ENCODE data around the gene RBMS1. TPM values are rescaled to one million over a fixed set of nuclear protein-coding genes. Genes with fewer than 3 reads are reported as not detected.

RBMS1 gene
- total RNA-seq, 1 donor from 2014 or later: 93.3 TPM

- no peaks in the 10 kb centered on the region for H3K36me3 ChIP-seq
- peaks cover 79% of the 10 kb centered on the region for H3K4me1 ChIP-seq
- no peak overlapping the region for H3K27ac ChIP-seq
- intact Hi-C loops (cut with DNase I): no loop called here
- H3K9me3 ChIP-seq: no peaks in the 10 kb centered on the region
- DNase-seq (ENCODE audit: extremely low spot score in 2 of 2): no peak
- H3K4me3 ChIP-seq: no peak overlapping the region
- no peaks in the 10 kb centered on the region for H3K27me3 ChIP-seq
- TF ChIP-seq POLR2AphosphoS5 (IDR thresholded peaks at IDR 0.05; ENCODE audit: insufficient read depth in 1 of 2, low read depth in 1 of 2) (no peak), CTCF (IDR thresholded peaks at IDR 0.05) (no peak), POLR2A (IDR thresholded peaks at IDR 0.05) (no peak)
Observed at GRCh38 chr2:160332318-160332717, 161.3 kb downstream of the RBMS1 start.

- intact Hi-C loops (cut with DNase I): no loop called here
- Histone ChIP-seq H3K36me3 (no peaks in the 10 kb centered on the region), H3K27ac (no peak overlapping the region), H3K4me1 (peaks cover 87% of the 10 kb centered on the region), H3K9me3 (no peaks in the 10 kb centered on the region), H3K4me3 (no peak overlapping the region), H3K27me3 (no peaks in the 10 kb centered on the region)
- TF ChIP-seq POLR2AphosphoS5 (IDR thresholded peaks at IDR 0.05; ENCODE audit: insufficient read depth in 1 of 2, low read depth in 1 of 2) (no peak), CTCF (IDR thresholded peaks at IDR 0.05) (no peak), POLR2A (IDR thresholded peaks at IDR 0.05) (no peak)
- no peak for DNase-seq (ENCODE audit: extremely low spot score in 2 of 2)
Observed at GRCh38 chr2:160331258-160332025, 162.2 kb downstream of the RBMS1 start.

- Histone ChIP-seq H3K4me1 (peaks cover 84% of the 10 kb centered on the region), H3K27ac (no peak overlapping the region), H3K9me3 (no peaks in the 10 kb centered on the region), H3K27me3 (no peaks in the 10 kb centered on the region), H3K36me3 (no peaks in the 10 kb centered on the region), H3K4me3 (no peak overlapping the region)
- TF ChIP-seq CTCF (IDR thresholded peaks at IDR 0.05) (no peak), POLR2AphosphoS5 (IDR thresholded peaks at IDR 0.05; ENCODE audit: insufficient read depth in 1 of 2, low read depth in 1 of 2) (no peak), POLR2A (IDR thresholded peaks at IDR 0.05) (no peak)
- DNase-seq (ENCODE audit: extremely low spot score in 2 of 2): no peak
- intact Hi-C loops (cut with DNase I): loop anchor here (10.0 kb wide), 1 partner anchor 646 kb away; no protein-coding TSS in a partner anchor
Observed at GRCh38 chr2:160328811-160329527, 164.6 kb downstream of the RBMS1 start.

GRCh38 chr2:160326786-160327185, 166.8 kb downstream of the RBMS1 start:
- Histone ChIP-seq H3K36me3 (no peaks in the 10 kb centered on the region), H3K4me3 (no peak overlapping the region), H3K27me3 (no peaks in the 10 kb centered on the region), H3K27ac (no peak overlapping the region), H3K9me3 (no peaks in the 10 kb centered on the region), H3K4me1 (peaks cover 78% of the 10 kb centered on the region)
- DNase-seq (ENCODE audit: extremely low spot score in 2 of 2): no peak
- intact Hi-C loops (cut with DNase I): loop anchor here (10.0 kb wide), 1 partner anchor 648 kb away; no protein-coding TSS in a partner anchor
- no peak for TF ChIP-seq CTCF (IDR thresholded peaks at IDR 0.05)
- no peak for TF ChIP-seq POLR2AphosphoS5 (IDR thresholded peaks at IDR 0.05; ENCODE audit: insufficient read depth in 1 of 2, low read depth in 1 of 2)
- TF ChIP-seq POLR2A (IDR thresholded peaks at IDR 0.05): no peak

All from vagina (tissue), 2 donors.